ENCODE results near the gene VPS26C. TPM values are rescaled to one million over a fixed set of nuclear protein-coding genes. Genes with fewer than 3 reads are reported as not detected.

VPS26C gene
- total and polyA plus RNA-seq, 4 donors, result 19.8 to 61.1 (median 42.9) TPM

GRCh38 chr21:37204580-37204979, 62.6 kb downstream of the VPS26C start:
- Histone ChIP-seq H3K27me3 (ENCODE audit: control insufficient read depth in 3 of 3, insufficient read depth in 3 of 3, low read length in 2 of 3) (no peaks in the 10 kb centered on the region), H3K4me1 (ENCODE audit: control insufficient read depth in 5 of 5, insufficient read depth in 5 of 5, low read length in 5 of 5) (peaks cover 0 to 17% (median 6%) of the 10 kb centered on the region in 5 donors), H3K36me3 (ENCODE audit: control insufficient read depth in 4 of 4, insufficient read depth in 4 of 4, low read length in 4 of 4) (peaks cover 11 to 29% (median 18%) of the 10 kb centered on the region in 4 donors), H3K4me3 (no peak overlapping the region), H3K9me3 (ENCODE audit: control insufficient read depth in 4 of 4, insufficient read depth in 3 of 4, low read length in 3 of 4) (no peaks in the 10 kb centered on the region), H3K9ac (ENCODE audit: insufficient read depth in 1 of 2, low read length in 2 of 2) (no peak overlapping the region), H3K27ac (ENCODE audit: low read depth in 1 of 2, low read length in 1 of 2) (no peak overlapping the region)
- ATAC-seq (ENCODE audit: insufficient read depth, low FRiP score), result no peak
- TF ChIP-seq CTCF (IDR thresholded peaks at IDR 0.05; ENCODE audit: control extremely low read depth, extremely low read depth), result no peak
- DNase-seq, result no peak
- 58 to 79% methylated on average over 7 of the region's 7 CpGs for WGBS, 2 donors

- peaks cover 0 to 2% (median 0%) of the 10 kb centered on the region in 4 donors for H3K9me3 ChIP-seq (ENCODE audit: control insufficient read depth in 4 of 4, insufficient read depth in 3 of 4, low read length in 3 of 4)
- WGBS, 2 donors, result 89 to 91% methylated on average over 14 of the region's 14 CpGs
- TF ChIP-seq CTCF (IDR thresholded peaks at IDR 0.05; ENCODE audit: control extremely low read depth, extremely low read depth), result no peak
- no peak overlapping the region for H3K27ac ChIP-seq (ENCODE audit: low read depth in 1 of 2, low read length in 1 of 2)
- H3K4me3 ChIP-seq, result no peak overlapping the region
- DNase-seq, result no peak
- no peak for ATAC-seq (ENCODE audit: insufficient read depth, low FRiP score)
- no peak overlapping the region for H3K9ac ChIP-seq (ENCODE audit: insufficient read depth in 1 of 2, low read length in 2 of 2)
- H3K27me3 ChIP-seq (ENCODE audit: control insufficient read depth in 3 of 3, insufficient read depth in 3 of 3, low read length in 2 of 3), result no peaks in the 10 kb centered on the region
- H3K4me1 ChIP-seq (ENCODE audit: control insufficient read depth in 5 of 5, insufficient read depth in 5 of 5, low read length in 5 of 5), result peaks cover 0 to 7% (median under 1%) of the 10 kb centered on the region in 5 donors
- H3K36me3 ChIP-seq (ENCODE audit: control insufficient read depth in 4 of 4, insufficient read depth in 4 of 4, low read length in 4 of 4), result peaks cover 11 to 33% (median 28%) of the 10 kb centered on the region in 4 donors
Observed at GRCh38 chr21:37202221-37203110, 64.7 kb downstream of the VPS26C start.

- Histone ChIP-seq H3K27me3 (ENCODE audit: control insufficient read depth in 3 of 3, insufficient read depth in 3 of 3, low read length in 2 of 3) (no peaks in the 10 kb centered on the region), H3K4me1 (ENCODE audit: control insufficient read depth in 5 of 5, insufficient read depth in 5 of 5, low read length in 5 of 5) (no peaks in the 10 kb centered on the region), H3K4me3 (no peak overlapping the region), H3K27ac (ENCODE audit: low read depth in 1 of 2, low read length in 1 of 2) (no peak overlapping the region), H3K36me3 (ENCODE audit: control insufficient read depth in 4 of 4, insufficient read depth in 4 of 4, low read length in 4 of 4) (peaks cover 14 to 33% (median 31%) of the 10 kb centered on the region in 4 donors), H3K9ac (ENCODE audit: insufficient read depth in 1 of 2, low read length in 2 of 2) (no peak overlapping the region), H3K9me3 (ENCODE audit: control insufficient read depth in 4 of 4, insufficient read depth in 3 of 4, low read length in 3 of 4) (peaks cover 0 to 2% (median 0%) of the 10 kb centered on the region in 4 donors)
- no peak for ATAC-seq (ENCODE audit: insufficient read depth, low FRiP score)
- DNase-seq, result no peak
- WGBS, 2 donors, result 96 to 98% methylated on average over 16 of the region's 16 CpGs
- TF ChIP-seq CTCF (IDR thresholded peaks at IDR 0.05; ENCODE audit: control extremely low read depth, extremely low read depth), result no peak
Observed at GRCh38 chr21:37200641-37201480, 66.3 kb downstream of the VPS26C start.
